HG03571 (cell line): ENCODE measurements around the gene HOXB8.

Experiments
- ATAC-seq: cut with Tn5 transposase; IDR thresholded peaks from one replicate; pipeline ENCODE4 v1.9.1; 2021; ENCODE audit not compliant: unreplicated experiment

HOXB8 gene

GRCh38 chr17:48615047-48615962, at the start of gene HOXB8:
Gene HOXB8 (minus strand): TSS chr17:48615292. CDS start chr17:48614704, 588 bp downstream.
- ATAC-seq: no peak

- ATAC-seq: no peak
These were observed 48.2 kb upstream of the HOXB8 start for GRCh38 chr17:48663134-48663924.

GRCh38 chr17:48655913-48656312, 40.8 kb upstream of the HOXB8 start:
- ATAC-seq: no peak

DNA sequence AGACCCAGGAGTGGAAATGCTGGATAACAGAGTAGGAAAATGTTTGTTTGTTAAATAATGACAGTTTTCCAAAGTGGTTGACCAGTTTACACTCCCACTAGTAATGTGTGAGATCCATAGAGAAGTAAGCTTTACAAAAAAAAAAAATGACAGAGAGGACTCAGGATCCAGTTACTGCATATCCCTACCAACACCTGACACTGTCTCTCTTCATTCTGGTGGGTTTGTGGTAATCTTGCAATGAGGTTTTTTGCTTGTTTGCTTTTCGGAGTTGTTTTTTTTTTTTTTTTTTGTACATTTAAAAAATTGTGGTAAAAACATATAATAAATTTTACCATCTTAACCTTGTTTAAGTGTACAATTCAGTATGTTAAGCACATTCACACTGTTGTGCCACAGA, 34.6 kb upstream of the HOXB8 start:
- no peak for ATAC-seq

GRCh38 chr17:48647963-48648245, 32.8 kb upstream of the HOXB8 start:
- ATAC-seq: no peak

DNA sequence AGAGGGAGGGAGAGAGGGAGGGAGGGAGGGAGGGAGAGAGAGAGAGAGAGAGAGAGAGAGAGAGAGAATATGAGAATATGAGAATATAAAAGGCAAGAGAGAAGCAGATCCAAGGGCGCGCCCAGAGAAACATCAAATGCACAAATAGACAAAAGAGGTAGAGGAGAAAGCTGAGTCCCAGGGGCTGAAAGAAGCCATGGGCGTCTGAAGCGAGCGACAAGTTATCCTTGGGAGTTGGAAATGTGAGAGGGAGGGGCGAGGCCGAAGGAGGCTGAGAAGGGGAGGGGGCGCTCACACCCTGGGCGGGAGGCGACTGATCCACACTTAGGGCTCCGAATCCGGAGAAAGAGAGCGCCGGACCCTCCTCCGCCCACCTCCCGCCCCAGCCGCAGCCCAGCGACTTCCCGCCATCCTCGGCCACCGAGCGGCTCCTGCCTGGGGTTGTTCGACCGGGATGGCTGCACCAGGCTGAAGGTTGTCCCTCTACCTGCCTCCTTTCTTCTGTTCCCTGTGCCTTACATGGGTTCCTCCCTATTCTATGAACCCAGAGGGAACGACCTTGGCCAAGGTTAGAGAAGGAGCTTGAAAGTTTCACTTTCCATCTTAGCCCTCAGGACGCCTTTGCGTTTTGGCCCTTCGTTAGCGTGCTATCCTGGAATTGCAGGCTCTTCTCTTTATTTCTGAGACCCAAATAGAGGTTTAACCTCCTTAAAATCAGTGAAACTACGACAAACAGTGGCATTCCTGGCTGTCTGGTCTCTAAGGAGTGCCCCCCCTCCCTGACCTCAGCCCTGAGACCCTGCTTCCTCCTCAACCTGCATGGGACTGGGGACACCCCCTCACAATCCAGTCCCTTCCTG, 32.2 kb upstream of the HOXB8 start:
- no peak for ATAC-seq

DNA sequence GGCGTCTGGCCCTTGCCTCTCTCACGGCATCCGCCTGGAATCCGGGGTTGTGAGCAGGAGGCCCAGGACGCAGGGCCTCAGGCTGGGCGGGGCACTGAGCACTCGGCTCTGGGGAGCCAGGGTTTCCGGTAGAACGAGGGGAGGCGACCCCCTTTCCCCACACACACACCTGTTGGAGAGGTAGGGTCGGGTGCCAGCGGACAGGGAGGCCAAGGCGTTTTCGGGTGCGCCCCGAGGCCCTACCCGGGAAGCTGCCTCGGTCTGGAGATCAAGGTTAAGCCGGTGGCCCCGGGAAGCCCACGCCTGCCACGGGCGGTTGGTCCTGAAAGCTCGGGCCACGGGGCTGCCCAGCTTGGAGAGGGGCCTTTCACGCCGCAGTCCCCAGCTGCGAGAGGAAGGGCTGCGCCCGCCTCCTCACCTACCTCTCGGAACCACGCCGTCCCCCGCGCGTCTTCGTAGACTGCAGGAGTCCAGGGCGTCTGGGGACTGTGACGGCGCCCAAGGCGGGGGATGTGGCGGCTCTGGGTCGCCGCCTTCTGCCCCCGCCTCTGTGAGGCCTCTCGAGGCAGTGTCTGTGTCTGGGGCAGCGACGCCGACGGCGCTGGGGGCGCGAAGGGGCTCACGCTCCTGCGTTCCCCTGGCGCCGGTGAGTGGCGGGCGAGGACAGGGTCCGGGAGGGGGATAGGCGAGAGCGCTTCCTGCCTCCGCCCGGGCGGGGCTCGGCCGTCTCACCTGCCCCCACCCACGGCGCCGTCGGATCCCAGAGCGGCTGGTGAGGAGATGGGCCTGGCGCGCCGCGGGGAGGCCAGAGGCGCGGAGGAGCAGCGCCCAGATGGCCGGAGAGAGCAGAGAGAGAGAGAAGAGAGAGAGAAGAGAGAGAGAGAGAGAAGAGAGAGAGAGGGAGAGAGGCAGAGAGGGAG, 31.4 kb upstream of the HOXB8 start:
- no peak for ATAC-seq

- ATAC-seq: no peak
These were observed 30.6 kb upstream of the HOXB8 start for GRCh38 chr17:48645639-48646182.

DNA sequence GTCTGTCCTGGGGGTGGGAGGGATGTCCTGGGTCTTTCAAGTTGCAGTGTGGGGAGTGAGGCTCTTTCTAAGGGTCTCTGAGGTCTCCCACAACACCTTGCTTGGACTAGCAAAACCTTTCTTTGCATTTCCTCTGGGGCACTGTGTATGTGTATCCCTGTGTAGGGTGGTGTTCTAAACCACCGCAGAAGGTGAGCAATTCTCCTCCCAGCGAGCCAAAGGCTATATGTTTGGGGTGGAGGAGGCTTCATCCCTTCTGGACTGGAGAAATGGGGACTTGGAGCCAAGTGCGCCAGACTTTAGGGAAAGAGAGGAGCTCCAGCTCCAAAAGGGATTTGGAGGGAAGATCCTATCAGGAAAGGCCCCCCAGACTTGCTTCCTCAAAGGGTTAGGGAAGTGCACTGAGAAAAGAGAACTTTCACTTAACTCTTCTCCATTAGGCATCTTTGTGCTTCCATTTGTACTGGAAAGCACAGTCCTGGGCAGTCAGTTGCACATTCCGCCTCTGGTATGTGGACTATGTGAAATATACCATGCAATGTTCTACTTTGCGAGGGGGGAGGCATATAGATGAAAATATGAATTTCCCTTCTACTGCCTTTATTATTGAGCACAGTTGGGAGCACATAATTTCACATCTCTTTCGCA, 29.9 kb upstream of the HOXB8 start:
- ATAC-seq: no peak

DNA sequence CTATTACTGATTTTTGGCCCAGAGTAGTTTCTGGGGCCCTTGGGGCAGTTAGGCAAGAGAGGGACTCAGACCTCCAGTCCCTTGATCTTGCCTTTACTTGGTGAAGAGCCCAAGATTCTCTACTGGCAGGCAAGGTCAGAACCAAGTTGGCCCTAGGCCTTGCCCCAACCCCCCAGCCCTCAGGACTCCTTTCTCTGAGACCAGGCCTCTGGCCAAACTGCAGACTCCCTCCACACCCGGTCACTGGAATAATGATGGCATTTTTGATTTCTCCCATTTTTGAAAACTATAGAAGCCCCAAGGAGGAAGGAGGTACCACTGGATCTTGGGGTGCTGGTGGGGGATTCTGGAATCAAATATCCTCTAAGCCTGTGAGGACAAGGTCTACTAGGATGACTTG, 29.1 kb upstream of the HOXB8 start:
- no peak for ATAC-seq

DNA sequence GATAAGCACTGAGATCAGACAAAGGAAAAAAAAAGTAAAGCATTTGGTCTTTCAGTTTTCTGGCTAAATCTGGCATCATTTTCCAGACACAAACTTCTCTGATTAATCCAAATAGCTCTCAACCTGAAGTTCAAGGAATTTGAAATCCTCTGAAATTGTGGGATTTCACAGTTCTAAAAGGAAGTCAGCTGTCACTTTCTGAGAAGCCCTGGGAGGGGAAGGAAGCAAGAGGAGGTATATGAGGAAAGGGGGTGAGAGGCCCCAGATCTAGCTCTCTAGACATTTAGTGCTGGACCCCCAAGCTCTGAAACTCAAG, 28.6 kb upstream of the HOXB8 start:
- ATAC-seq: no peak

DNA sequence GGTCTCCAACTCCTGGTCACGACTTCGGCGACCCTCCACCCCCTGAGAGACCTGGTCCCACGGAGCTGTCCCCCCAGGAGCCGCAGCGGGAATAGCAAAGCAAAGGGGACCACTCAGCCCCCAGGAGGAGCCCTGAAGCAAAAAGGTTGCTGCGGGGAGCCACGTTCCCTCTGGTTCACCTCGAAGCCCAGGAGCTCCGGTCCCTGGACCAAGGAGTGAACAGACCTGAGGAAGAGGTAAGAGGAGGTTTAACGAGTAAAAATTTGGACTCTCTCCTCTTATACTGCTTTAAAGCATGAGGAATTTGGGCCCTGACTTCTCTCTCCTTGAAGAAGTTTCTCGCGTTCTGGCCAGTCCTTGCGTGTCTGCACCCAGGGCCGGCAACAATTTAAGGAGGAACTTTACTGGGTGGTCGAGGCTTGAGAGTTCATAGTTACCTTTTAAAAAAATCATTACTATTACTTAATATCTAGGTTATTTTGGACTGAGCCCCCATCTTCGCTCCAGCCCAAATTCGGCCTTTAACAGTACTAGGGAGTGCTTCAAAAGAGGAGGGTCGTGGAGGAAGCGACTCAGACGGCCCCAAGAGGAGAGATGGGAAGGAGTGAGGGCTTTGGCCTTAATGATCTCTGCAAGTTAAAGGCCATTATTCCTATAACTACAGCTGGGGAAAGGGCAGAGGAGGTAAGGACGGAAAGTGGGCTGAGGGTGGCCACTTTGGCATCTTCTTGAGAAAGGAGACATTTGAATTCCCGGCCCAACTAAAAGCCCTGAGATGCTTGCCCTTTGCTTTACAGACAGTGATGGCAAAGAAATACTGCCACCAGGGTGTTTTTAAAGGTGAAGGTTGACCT, 28.0 kb upstream of the HOXB8 start:
- no peak for ATAC-seq

DNA sequence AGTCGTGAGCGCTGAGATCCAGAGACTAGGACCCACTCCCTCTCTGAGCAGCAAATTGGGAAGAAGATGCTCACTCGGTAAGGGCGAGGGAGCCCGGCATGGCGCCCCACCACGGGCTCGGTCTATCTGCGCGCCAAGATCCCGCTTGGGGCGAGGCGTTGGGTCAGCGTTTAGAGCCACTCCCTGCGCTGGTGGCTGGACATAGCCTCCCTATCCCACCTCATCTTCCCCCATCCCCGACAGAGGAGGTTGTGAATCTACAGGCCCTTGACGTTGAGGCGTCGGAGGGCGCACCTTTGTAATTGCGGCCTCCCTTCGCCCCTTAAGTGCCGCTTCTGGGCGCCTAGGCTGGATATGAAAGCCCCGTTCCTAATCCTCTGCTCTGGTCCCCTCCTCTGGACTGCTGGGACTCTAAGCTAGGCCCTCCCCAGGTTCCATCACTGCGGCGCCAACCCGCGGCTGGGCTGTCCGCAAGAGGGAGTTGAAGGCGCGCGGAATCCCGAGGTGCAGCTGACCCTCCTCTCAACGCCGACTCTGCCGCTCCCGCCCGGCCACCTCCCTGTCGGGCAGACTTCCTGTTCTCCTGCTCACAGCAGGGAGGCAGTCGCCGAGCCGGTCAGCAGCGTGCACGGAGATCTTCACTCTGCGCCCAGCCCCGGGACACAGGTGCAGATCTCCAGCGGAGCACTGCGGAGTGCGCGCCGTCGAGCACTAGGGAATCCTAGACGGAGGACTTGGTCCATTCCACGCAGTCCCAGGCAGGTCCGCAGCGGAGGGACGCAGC, 27.2 kb upstream of the HOXB8 start:
- ATAC-seq: no peak

- ATAC-seq: no peak
These were observed 26.5 kb upstream of the HOXB8 start for GRCh38 chr17:48641541-48642058.

GRCh38 chr17:48640858-48641180, 25.7 kb upstream of the HOXB8 start:
- ATAC-seq: no peak

DNA sequence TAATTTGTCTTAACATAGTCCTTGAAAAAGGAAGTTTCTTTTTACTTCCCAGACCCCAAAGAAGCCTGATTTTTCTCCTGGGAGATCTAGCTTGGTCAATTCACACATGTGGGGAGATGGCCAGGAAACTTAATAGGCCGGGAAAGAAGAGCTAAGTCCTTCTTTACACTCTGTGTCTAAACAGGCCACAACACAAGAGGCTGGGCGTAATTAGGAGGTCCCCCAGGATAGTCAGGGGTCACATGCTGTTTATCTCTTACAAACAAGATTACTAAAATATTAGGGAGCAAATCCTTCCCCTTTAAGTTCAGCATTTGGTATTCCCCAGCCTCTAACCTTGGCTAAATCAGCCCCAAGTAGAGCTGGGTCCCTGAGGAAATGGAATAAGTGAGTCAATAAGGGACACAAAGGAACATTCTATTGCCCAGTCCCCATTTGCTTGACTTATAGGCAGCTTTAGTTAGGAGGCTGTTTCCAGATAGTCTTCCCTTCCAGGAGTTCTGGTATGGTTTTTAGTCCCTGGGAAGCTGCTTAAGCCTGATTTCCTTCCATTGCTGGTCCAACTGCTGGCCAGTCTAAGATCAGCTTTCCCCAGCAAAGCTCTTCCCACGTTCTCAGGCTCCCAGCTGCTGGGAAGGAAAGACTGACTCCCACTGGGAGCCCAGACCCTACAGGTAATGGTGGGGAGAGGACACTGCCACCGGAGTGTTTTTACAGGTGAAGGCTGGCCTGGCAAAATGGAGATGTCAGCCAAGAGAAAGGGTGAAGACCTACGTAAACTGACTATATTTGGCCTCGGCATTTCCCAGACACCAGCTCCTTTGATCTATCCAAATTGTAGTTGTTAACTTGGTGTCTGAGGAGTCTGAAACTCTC, 25.1 kb upstream of the HOXB8 start:
- no peak for ATAC-seq

GRCh38 chr17:48639136-48639535, 24.0 kb upstream of the HOXB8 start:
- no peak for ATAC-seq
